Hepatocyte (in vitro differentiated cells): ENCODE results near the gene NBAS. TPM values are rescaled to one million over a fixed set of nuclear protein-coding genes. Genes with fewer than 3 reads are reported as not detected.

Experiments
- DNase-seq: peaks from one replicate; pipeline ENCODE4 v3.0.0-alpha.2; 2016; ENCODE audit warnings: low spot score
- H2AFZ ChIP-seq: fragments of 200-600 bp; sonication (generic); 2 replicates; pipeline ENCODE4 v1.6.0; 2016; ENCODE audit warnings: antibody characterized with exemption, mild to moderate bottlenecking
- H3K27ac ChIP-seq: fragments of 200-600 bp; sonication (generic); 2 replicates; pipeline ENCODE4 v1.5.1; 2016; ENCODE audit warnings: mild to moderate bottlenecking
- H3K27me3 ChIP-seq: fragments of 200-600 bp; sonication (generic); 2 replicates; pipeline ENCODE4 v1.6.1; 2016
- H3K36me3 ChIP-seq: fragments of 200-600 bp; sonication (generic); replicated peaks from 2 replicates; pipeline ENCODE4 v1.5.1; 2016; ENCODE audit warnings: low read depth; ENCODE audit not compliant: insufficient read depth
- H3K4me1 ChIP-seq: fragments of 200-600 bp; sonication (generic); 2 replicates; pipeline ENCODE4 v1.5.1; 2016; ENCODE audit warnings: mild to moderate bottlenecking, moderate library complexity; ENCODE audit not compliant: insufficient read depth
- H3K4me2 ChIP-seq: fragments of 200-600 bp; sonication (generic); 2 replicates; pipeline ENCODE4 v1.6.0; 2016
- H3K4me3 ChIP-seq: fragments of 200-600 bp; sonication (generic); 2 replicates; pipeline ENCODE4 v1.5.1; 2016; ENCODE audit warnings: mild to moderate bottlenecking
- H3K79me2 ChIP-seq: fragments of 200-600 bp; sonication (generic); 2 replicates; pipeline ENCODE4 v1.6.0; 2017; ENCODE audit warnings: mild to moderate bottlenecking
- H3K9me2 ChIP-seq: fragments of 200-600 bp; sonication (generic); replicated peaks from 2 replicates; pipeline ENCODE4 v1.6.0; 2017; ENCODE audit warnings: mild to moderate bottlenecking; ENCODE audit not compliant: insufficient read depth
- H3K9me3 ChIP-seq: fragments of 200-600 bp; sonication (generic); 2 replicates; pipeline ENCODE4 v1.5.1; 2016; ENCODE audit warnings: low read depth, mild to moderate bottlenecking
- H4K20me1 ChIP-seq: fragments of 200-600 bp; sonication (generic); 2 replicates; pipeline ENCODE4 v1.6.0; 2016; ENCODE audit warnings: mild to moderate bottlenecking; ENCODE audit not compliant: insufficient read depth, poor library complexity, severe bottlenecking
- CTCF ChIP-seq: fragments of 200-600 bp; sonication (generic); IDR thresholded peaks from 2 replicates; pipeline ENCODE4 v1.5.1; 2016; ENCODE audit warnings: antibody characterized with exemption, mild to moderate bottlenecking; ENCODE audit not compliant: poor library complexity
- EZH2 ChIP-seq: fragments of 200-600 bp; sonication (generic); IDR thresholded peaks from 2 replicates; pipeline ENCODE4 v1.6.1; 2016; ENCODE audit warnings: antibody characterized with exemption, mild to moderate bottlenecking, borderline replicate concordance
- EZH2phosphoT487 ChIP-seq: fragments of 200-600 bp; sonication (generic); IDR thresholded peaks from one replicate; pipeline ENCODE4 v1.6.1; 2018; ENCODE audit warnings: antibody characterized with exemption, mild to moderate bottlenecking, low read depth, moderate library complexity; ENCODE audit not compliant: unreplicated experiment, severe bottlenecking
- WGBS: methylation state at CpG from one replicate; pipeline ENCODE4 v1.1.6; 2016; ENCODE audit warnings: low lambda C conversion rate; ENCODE audit errors: missing lambda C conversion rate; 5-methylcytosine and 5-hydroxymethylcytosine counted together
- polyA plus RNA-seq: library from polyadenylated mRNA; unstranded; fragments of >200 nt; fragmentation: Nextera tagmentation; extraction: Ambion mirVana; gene quantifications from 2 replicates; pipeline ENCODE4 v1.2.1, GENCODE V29; 2016
- total RNA-seq: library from RNA; depleted of rRNA; stranded (reverse); fragments of >200 nt; gene quantifications from 2 replicates; pipeline ENCODE4 v1.2.3, GENCODE V29; 2014

The NBAS gene
- total and polyA plus RNA-seq, 2 experiments from 2014 or later = 20.8 to 47.2 TPM

- H3K4me3 ChIP-seq = no peak overlapping the region
- no peaks in the 10 kb centered on the region for H3K9me3 ChIP-seq
- no peaks in the 10 kb centered on the region for H3K9me2 ChIP-seq
- H3K79me2 ChIP-seq = peaks cover 34% of the 10 kb centered on the region
- H3K36me3 ChIP-seq = no peaks in the 10 kb centered on the region
- TF ChIP-seq EZH2 (no peak), CTCF (no peak), EZH2phosphoT487 (no peak)
- 93% methylated on average over 3 of the region's 3 CpGs for WGBS
- H3K4me1 ChIP-seq = peaks cover 4% of the 10 kb centered on the region
- H4K20me1 ChIP-seq = no peaks in the 10 kb centered on the region
- H3K27me3 ChIP-seq = no peaks in the 10 kb centered on the region
- no peak overlapping the region for H3K4me2 ChIP-seq
- no peak overlapping the region for H3K27ac ChIP-seq
- DNase-seq = no peak
- H2AFZ ChIP-seq = no peak overlapping the region
These were observed 7.2 kb downstream of the NBAS start for GRCh38 chr2:15553951-15554350.

GRCh38 chr2:15553519-15553918, 7.6 kb downstream of the NBAS start:
- no CpG with 5 or more reads among the region's 1 CpG for WGBS
- Histone ChIP-seq H3K36me3 (no peaks in the 10 kb centered on the region), H3K4me3 (no peak overlapping the region), H3K4me1 (peaks cover 4% of the 10 kb centered on the region), H3K27ac (no peak overlapping the region), H4K20me1 (no peaks in the 10 kb centered on the region), H3K4me2 (no peak overlapping the region), H2AFZ (no peak overlapping the region), H3K9me2 (no peaks in the 10 kb centered on the region), H3K79me2 (peaks cover 30% of the 10 kb centered on the region), H3K27me3 (no peaks in the 10 kb centered on the region), H3K9me3 (no peaks in the 10 kb centered on the region)
- TF ChIP-seq EZH2phosphoT487 (no peak), EZH2 (no peak), CTCF (no peak)
- no peak for DNase-seq

- no peak for DNase-seq
These were observed 12.2 kb downstream of the NBAS start for GRCh38 chr2:15548974-15549373.

More at GRCh38 chr2:15548974-15549373, 12.2 kb downstream of the NBAS start:
- Histone ChIP-seq H3K36me3 (no peaks in the 10 kb centered on the region), H3K4me1 (no peaks in the 10 kb centered on the region), H3K4me3 (no peak overlapping the region), H2AFZ (no peak overlapping the region), H3K9me3 (no peaks in the 10 kb centered on the region), H3K27ac (no peak overlapping the region), H3K9me2 (no peaks in the 10 kb centered on the region), H3K79me2 (no peaks in the 10 kb centered on the region), H3K27me3 (no peaks in the 10 kb centered on the region), H3K4me2 (no peak overlapping the region), H4K20me1 (no peaks in the 10 kb centered on the region)
- WGBS = 97% methylated on average over 2 of the region's 2 CpGs
- no peak for TF ChIP-seq EZH2
- no peak for TF ChIP-seq EZH2phosphoT487
- no peak for TF ChIP-seq CTCF
